Gastrocnemius medialis (tissue), 4 donors: ENCODE measurements around the gene ROBO1. TPM values are rescaled to one million over a fixed set of nuclear protein-coding genes. Genes with fewer than 3 reads are reported as not detected.

ENCODE experiments used
- ATAC-seq, 2 donors: fragments of 150-250 bp; one replicate each; pipeline ENCODE4 v1.9.1; 2016
- DNase-seq, 2 donors: peaks; one replicate each; pipeline ENCODE4 v3.0.0-alpha.2; 2019
- H3K27ac ChIP-seq, 4 donors: fragments of 200-600 bp; sonication (generic); 1 replicate in 1 of 4; 2 replicates in 3 of 4; pipeline ENCODE4 v1.5.1; 2016 to 2018; ENCODE audit warnings: mild to moderate bottlenecking in 2 of 4, moderate library complexity in 1 of 4
- H3K27me3 ChIP-seq, 3 donors: fragments of 200-600 bp; sonication (generic) in 2 of 3; 1 replicate in 1 of 3; 2 replicates in 2 of 3; pipeline versions ENCODE4 v1.5.1 to v1.6.0; 2016 to 2019; ENCODE audit warnings: mild to moderate bottlenecking in 1 of 3, moderate library complexity in 1 of 3
- H3K36me3 ChIP-seq, 2 donors: fragments of 200-600 bp; sonication (generic) in 1 of 2; one replicate each; pipeline ENCODE4 v1.5.1; 2017 to 2018
- H3K4me1 ChIP-seq, 2 donors: fragments of 200-600 bp; sonication (generic) in 1 of 2; one replicate each; pipeline ENCODE4 v1.5.1; 2016 to 2017; ENCODE audit warnings: mild to moderate bottlenecking in 2 of 2
- H3K4me3 ChIP-seq, 4 donors: fragments of 200-600 bp; sonication (generic) in 3 of 4; 1 replicate in 1 of 4; 2 replicates in 3 of 4; pipeline ENCODE4 v1.5.1; 2016 to 2019; ENCODE audit warnings: mild to moderate bottlenecking in 2 of 4
- H3K9me3 ChIP-seq, 3 donors: fragments of 200-600 bp; sonication (generic) in 2 of 3; 1 replicate in 1 of 3; 2 replicates in 2 of 3; pipeline ENCODE4 v1.5.1; 2016 to 2019
- POLR2A ChIP-seq, 2 donors: fragments of 450-650 bp; IDR thresholded peaks; one replicate each; pipeline ENCODE4 v1.6.1; 2017; ENCODE audit warnings: antibody characterized with exemption in 2 of 2, mild to moderate bottlenecking in 2 of 2, moderate library complexity in 2 of 2
- in situ Hi-C, 4 donors: fragments of 200-750 bp; cut with MboI; loops; one replicate each; pipeline versions ENCODE4 v1.15.0 to v1.8.0; 2017; ENCODE audit warnings: low sequenced_read_pairs in 4 of 4
- intact Hi-C: fragments of 100-400 bp; cut with DNase I; formaldehyde crosslinking; loops from one replicate; pipeline ENCODE4 v1.15.1; 2023; ENCODE audit warnings: low total_unique reads
- total RNA-seq, 4 donors: library from RNA; depleted of rRNA; stranded (reverse); fragments of >200 nt; gene quantifications; one replicate each; pipeline versions ENCODE4 v1.1.0 to v1.2.3, GENCODE V29; 2016
- TF ChIP-seq, protein P1 (sequence below), 5 experiments: fragments of 450-650 bp in 3 of 5; fragments of 200-600 bp in 2 of 5; sonication (generic) in 2 of 5; IDR thresholded peaks in 4 of 5; conservative IDR thresholded peaks in 1 of 5; 1 replicate in 4 of 5; 2 replicates in 1 of 5; pipeline ENCODE4 v1.5.1; 2016 to 2019; ENCODE audit warnings: antibody characterized with exemption in 5 of 5, mild to moderate bottlenecking in 3 of 5, moderate library complexity in 3 of 5

ROBO1 gene
- total RNA-seq, 4 donors from 2014 or later = 4.2 to 16.0 (median 9.5) TPM

GRCh38 chr3:78863306-78864203, 904.2 kb downstream of the ROBO1 start:
- H3K27ac ChIP-seq = no peak overlapping the region
- H3K27me3 ChIP-seq = no peaks in the 10 kb centered on the region
- H3K36me3 ChIP-seq = no peaks in the 10 kb centered on the region
- intact Hi-C loops = no loop called here
- no peak for ATAC-seq
- DNase-seq = no peak
- in situ Hi-C loops = no loop called here
- no peak overlapping the region for H3K4me3 ChIP-seq
- H3K9me3 ChIP-seq = no peaks in the 10 kb centered on the region
- no peaks in the 10 kb centered on the region for H3K4me1 ChIP-seq
- no peak for TF ChIP-seq POLR2A (IDR thresholded peaks at IDR 0.05)
- TF ChIP-seq, protein P1, sequence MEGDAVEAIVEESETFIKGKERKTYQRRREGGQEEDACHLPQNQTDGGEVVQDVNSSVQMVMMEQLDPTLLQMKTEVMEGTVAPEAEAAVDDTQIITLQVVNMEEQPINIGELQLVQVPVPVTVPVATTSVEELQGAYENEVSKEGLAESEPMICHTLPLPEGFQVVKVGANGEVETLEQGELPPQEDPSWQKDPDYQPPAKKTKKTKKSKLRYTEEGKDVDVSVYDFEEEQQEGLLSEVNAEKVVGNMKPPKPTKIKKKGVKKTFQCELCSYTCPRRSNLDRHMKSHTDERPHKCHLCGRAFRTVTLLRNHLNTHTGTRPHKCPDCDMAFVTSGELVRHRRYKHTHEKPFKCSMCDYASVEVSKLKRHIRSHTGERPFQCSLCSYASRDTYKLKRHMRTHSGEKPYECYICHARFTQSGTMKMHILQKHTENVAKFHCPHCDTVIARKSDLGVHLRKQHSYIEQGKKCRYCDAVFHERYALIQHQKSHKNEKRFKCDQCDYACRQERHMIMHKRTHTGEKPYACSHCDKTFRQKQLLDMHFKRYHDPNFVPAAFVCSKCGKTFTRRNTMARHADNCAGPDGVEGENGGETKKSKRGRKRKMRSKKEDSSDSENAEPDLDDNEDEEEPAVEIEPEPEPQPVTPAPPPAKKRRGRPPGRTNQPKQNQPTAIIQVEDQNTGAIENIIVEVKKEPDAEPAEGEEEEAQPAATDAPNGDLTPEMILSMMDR (IDR thresholded peaks at IDR 0.05 in 4 of 5, conservative IDR thresholded peaks at IDR 0.05 in 1 of 5) = no peak

- TF ChIP-seq POLR2A (IDR thresholded peaks at IDR 0.05) = no peak
- TF ChIP-seq, protein P1 (IDR thresholded peaks at IDR 0.05 in 4 of 5, conservative IDR thresholded peaks at IDR 0.05 in 1 of 5) = no peak
- in situ Hi-C loops = no loop called here
Observed at GRCh38 chr3:78861156-78861555, 906.6 kb downstream of the ROBO1 start.

GRCh38 chr3:78860567-78860966, 907.2 kb downstream of the ROBO1 start:
- intact Hi-C loops = no loop called here

More at GRCh38 chr3:78861156-78861555, 906.6 kb downstream of the ROBO1 start:
- H3K4me3 ChIP-seq = no peak overlapping the region
- ATAC-seq = no peak
- no peaks in the 10 kb centered on the region for H3K27me3 ChIP-seq
- no peaks in the 10 kb centered on the region for H3K9me3 ChIP-seq
- H3K4me1 ChIP-seq = no peaks in the 10 kb centered on the region
- no peaks in the 10 kb centered on the region for H3K36me3 ChIP-seq
- no peak for DNase-seq
- intact Hi-C loops = no loop called here
- H3K27ac ChIP-seq = no peak overlapping the region

GRCh38 chr3:78858910-78859309, 908.9 kb downstream of the ROBO1 start:
- ATAC-seq = no peak
- Histone ChIP-seq H3K9me3 (no peaks in the 10 kb centered on the region), H3K36me3 (no peaks in the 10 kb centered on the region), H3K27me3 (no peaks in the 10 kb centered on the region), H3K4me1 (no peaks in the 10 kb centered on the region), H3K27ac (no peak overlapping the region), H3K4me3 (no peak overlapping the region)
- DNase-seq = no peak
- in situ Hi-C loops (no loop called here), intact Hi-C loops (no loop called here)
- TF ChIP-seq, protein P1 (IDR thresholded peaks at IDR 0.05 in 4 of 5, conservative IDR thresholded peaks at IDR 0.05 in 1 of 5) = no peak
- no peak for TF ChIP-seq POLR2A (IDR thresholded peaks at IDR 0.05)

More at GRCh38 chr3:78860567-78860966, 907.2 kb downstream of the ROBO1 start:
- no peaks in the 10 kb centered on the region for H3K36me3 ChIP-seq
- ATAC-seq (no peak), DNase-seq (no peak)
- TF ChIP-seq POLR2A (IDR thresholded peaks at IDR 0.05) = no peak
- TF ChIP-seq, protein P1 (IDR thresholded peaks at IDR 0.05 in 4 of 5, conservative IDR thresholded peaks at IDR 0.05 in 1 of 5) = no peak
- in situ Hi-C loops = no loop called here
- no peak overlapping the region for H3K27ac ChIP-seq
- no peak overlapping the region for H3K4me3 ChIP-seq
- no peaks in the 10 kb centered on the region for H3K4me1 ChIP-seq
- H3K9me3 ChIP-seq = no peaks in the 10 kb centered on the region
- no peaks in the 10 kb centered on the region for H3K27me3 ChIP-seq
